NCI-H82 treated with DMSO at 0.1 percent for 48 hours (cell line): ENCODE results near the gene KCTD5.

Experiments used
- DNase-seq: peaks from one replicate; lab custom pipeline; 2025; ENCODE audit not compliant: unreplicated experiment; lab: John Stamatoyannopoulos, UW

The KCTD5 gene

GRCh38 chr16:2748757-2749455 lies 66.6 kb downstream of the KCTD5 start:
- no peak for DNase-seq

GRCh38 chr16:2749476-2749875 lies 67.2 kb downstream of the KCTD5 start:
- DNase-seq: no peak

- DNase-seq: no peak
These were observed 67.6 kb downstream of the KCTD5 start for GRCh38 chr16:2749936-2750335.

- peak; percentile 69 for DNase-seq
These were observed 69.3 kb downstream of the KCTD5 start for GRCh38 chr16:2751577-2752034.

- peak; percentile 88 for DNase-seq
These were observed 69.9 kb downstream of the KCTD5 start, which contains the start of gene SRRM2 for GRCh38 chr16:2752035-2752849. TSS of gene SRRM2 (plus strand) at chr16:2752638. CDS start at chr16:2756365, 3,727 bp downstream.

GRCh38 chr16:2752850-2753732 lies 70.8 kb downstream of the KCTD5 start:
- DNase-seq: peak; percentile 34

GRCh38 chr16:2753733-2754020 lies 71.4 kb downstream of the KCTD5 start:
- no peak for DNase-seq

GRCh38 chr16:2755158-2755557 lies 72.8 kb downstream of the KCTD5 start:
- no peak for DNase-seq

- DNase-seq: no peak
These were observed 74.1 kb downstream of the KCTD5 start for GRCh38 chr16:2756288-2757015.

- DNase-seq: no peak
These were observed 75.0 kb downstream of the KCTD5 start for GRCh38 chr16:2757344-2757743.
